Mammary epithelial cell (primary cell): Measurements from ENCODE around the gene GRID1.

Experiments
- EZH2 ChIP-seq: IDR thresholded peaks from 2 replicates; pipeline ENCODE4 v1.6.1; 2012; ENCODE audit warnings: low read length, inconsistent platforms, borderline replicate concordance
- TF ChIP-seq, protein P1 (sequence below), 2 donors: IDR thresholded peaks in 1 of 2; conservative IDR thresholded peaks in 1 of 2; 2 replicates each; pipeline ENCODE4 v1.5.1; 2011 to 2012; ENCODE audit warnings: inconsistent platforms in 2 of 2, low read length in 2 of 2, mild to moderate bottlenecking in 2 of 2, control low read depth in 1 of 2, low read depth in 1 of 2; ENCODE audit not compliant: insufficient read depth in 1 of 2; ENCODE audit errors: extremely low read depth in 1 of 2

GRCh38 chr10:86313621-86314041 is 53.0 kb downstream of the GRID1 start:
- TF ChIP-seq, protein P1, sequence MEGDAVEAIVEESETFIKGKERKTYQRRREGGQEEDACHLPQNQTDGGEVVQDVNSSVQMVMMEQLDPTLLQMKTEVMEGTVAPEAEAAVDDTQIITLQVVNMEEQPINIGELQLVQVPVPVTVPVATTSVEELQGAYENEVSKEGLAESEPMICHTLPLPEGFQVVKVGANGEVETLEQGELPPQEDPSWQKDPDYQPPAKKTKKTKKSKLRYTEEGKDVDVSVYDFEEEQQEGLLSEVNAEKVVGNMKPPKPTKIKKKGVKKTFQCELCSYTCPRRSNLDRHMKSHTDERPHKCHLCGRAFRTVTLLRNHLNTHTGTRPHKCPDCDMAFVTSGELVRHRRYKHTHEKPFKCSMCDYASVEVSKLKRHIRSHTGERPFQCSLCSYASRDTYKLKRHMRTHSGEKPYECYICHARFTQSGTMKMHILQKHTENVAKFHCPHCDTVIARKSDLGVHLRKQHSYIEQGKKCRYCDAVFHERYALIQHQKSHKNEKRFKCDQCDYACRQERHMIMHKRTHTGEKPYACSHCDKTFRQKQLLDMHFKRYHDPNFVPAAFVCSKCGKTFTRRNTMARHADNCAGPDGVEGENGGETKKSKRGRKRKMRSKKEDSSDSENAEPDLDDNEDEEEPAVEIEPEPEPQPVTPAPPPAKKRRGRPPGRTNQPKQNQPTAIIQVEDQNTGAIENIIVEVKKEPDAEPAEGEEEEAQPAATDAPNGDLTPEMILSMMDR (conservative IDR thresholded peaks at IDR 0.05 in 1 of 2, IDR thresholded peaks at IDR 0.05 in 1 of 2; ENCODE audit: extremely low read depth in 1 of 2, insufficient read depth in 1 of 2, low read depth in 1 of 2, low read length in 2 of 2), result no peak
- no peak for TF ChIP-seq EZH2
